Measurements from ENCODE around the gene NOSTRIN.

NOSTRIN gene

DNA sequence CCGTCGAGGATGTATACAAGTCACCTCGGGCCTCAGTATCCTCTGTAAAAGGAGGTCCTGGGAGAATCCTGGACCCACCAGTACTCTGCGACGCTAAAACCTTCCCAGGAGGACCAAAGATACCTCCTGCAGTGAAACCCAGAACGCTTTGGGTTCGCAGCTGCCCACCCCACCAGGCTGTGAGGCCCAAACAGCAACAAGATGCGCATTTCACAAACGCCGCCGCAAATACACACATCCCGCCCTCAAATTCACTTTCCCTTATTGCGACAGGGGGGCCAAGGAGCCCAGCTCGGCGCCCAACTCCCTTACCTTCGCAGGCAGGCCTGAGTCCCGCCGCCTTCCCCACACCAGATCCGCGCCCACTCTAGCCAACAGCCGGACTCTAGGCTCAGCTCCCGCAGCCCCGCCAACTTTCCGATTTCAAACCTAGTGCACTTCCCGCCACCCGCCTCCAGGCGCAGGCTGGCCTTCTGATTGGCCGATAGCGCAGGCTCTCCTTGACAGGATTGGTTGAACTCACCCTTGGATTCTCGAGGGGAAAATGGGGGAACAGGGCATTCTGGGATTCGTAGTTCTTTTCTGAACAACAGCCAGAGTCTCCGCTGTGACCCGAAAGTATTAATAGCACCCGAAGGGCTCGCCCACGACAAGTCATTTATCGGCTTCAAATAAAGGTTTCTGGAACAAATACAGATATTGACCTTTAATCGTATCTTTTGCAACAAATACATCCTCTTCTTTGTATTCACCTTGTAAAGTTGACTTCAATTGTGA lies 87.8 kb downstream of the NOSTRIN start, which contains the start of gene SPC25:
SPC25 (minus strand) TSS at position 425 of the 777 bp plus-strand sequence. CDS start 911 bp downstream, outside the sequence.
- DNase-seq (ENCODE audit: extremely low read depth, low read depth) = peak; percentile 61
- TF ChIP-seq, protein P1, sequence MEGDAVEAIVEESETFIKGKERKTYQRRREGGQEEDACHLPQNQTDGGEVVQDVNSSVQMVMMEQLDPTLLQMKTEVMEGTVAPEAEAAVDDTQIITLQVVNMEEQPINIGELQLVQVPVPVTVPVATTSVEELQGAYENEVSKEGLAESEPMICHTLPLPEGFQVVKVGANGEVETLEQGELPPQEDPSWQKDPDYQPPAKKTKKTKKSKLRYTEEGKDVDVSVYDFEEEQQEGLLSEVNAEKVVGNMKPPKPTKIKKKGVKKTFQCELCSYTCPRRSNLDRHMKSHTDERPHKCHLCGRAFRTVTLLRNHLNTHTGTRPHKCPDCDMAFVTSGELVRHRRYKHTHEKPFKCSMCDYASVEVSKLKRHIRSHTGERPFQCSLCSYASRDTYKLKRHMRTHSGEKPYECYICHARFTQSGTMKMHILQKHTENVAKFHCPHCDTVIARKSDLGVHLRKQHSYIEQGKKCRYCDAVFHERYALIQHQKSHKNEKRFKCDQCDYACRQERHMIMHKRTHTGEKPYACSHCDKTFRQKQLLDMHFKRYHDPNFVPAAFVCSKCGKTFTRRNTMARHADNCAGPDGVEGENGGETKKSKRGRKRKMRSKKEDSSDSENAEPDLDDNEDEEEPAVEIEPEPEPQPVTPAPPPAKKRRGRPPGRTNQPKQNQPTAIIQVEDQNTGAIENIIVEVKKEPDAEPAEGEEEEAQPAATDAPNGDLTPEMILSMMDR (IDR thresholded peaks at IDR 0.05; ENCODE audit: low read depth, low read length) = no peak

DNA sequence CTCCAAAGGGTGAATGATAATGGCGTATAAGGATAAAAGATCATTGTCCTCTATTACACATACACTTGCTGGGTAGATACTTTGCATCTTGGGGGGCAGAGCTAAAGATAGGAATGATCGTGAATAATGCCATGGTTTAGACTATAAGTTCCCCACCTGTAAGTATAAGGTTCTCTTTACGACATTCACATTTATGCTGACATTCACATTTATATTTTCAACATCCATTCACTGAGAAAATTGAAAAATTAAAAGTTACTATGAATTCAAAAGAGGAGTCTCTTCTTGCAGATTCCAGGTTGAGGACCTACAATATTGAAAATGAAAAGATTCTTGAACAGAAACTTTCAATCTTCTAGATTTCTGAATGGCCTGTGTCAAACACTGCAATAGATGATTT lies 89.9 kb downstream of the NOSTRIN start:
- no peak for DNase-seq (ENCODE audit: extremely low read depth, low read depth)
- TF ChIP-seq, protein P1 (IDR thresholded peaks at IDR 0.05; ENCODE audit: low read depth, low read length) = no peak

DNA sequence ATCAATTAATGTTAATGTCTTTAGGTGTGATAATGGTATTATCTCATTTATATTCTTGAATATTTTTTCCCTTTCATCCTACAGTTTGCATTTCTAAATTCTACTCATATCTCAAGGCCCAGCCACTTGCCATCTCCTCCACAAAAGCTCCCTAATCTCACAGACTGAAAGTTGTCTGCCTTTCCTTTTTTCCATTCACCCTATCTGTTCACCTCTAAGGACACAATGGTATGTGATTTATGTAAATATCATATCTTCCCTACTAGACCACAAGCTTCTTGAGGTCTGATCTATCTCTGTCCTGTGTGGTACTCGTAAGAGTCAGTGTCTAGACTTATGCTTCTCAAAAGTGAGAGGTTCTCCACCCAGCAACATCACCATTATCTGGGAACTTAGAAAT lies 91.7 kb downstream of the NOSTRIN start:
- TF ChIP-seq, protein P1 (IDR thresholded peaks at IDR 0.05; ENCODE audit: low read depth, low read length) = no peak
- DNase-seq (ENCODE audit: extremely low read depth, low read depth) = no peak

DNA sequence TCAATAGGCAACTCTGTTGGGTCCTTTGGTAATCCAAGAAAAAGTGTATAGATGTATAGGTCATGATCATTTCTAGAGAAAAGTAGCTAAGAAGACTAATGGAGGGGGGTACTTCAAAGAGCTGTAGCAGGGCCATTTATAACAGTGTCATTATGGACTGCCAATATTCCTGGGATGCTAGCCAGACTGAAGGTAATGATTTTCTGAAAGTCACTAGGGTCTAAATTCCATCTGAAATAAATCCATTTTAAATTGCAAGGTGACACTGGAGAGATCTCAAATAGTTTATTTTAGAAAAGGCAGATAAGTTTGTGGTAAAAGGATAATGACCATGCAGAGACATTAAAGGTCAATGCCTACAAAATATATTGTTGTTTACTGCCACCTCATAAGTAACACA lies 92.3 kb downstream of the NOSTRIN start:
- TF ChIP-seq, protein P1 (IDR thresholded peaks at IDR 0.05; ENCODE audit: low read depth, low read length) = no peak
- DNase-seq (ENCODE audit: extremely low read depth, low read depth) = no peak

DNA sequence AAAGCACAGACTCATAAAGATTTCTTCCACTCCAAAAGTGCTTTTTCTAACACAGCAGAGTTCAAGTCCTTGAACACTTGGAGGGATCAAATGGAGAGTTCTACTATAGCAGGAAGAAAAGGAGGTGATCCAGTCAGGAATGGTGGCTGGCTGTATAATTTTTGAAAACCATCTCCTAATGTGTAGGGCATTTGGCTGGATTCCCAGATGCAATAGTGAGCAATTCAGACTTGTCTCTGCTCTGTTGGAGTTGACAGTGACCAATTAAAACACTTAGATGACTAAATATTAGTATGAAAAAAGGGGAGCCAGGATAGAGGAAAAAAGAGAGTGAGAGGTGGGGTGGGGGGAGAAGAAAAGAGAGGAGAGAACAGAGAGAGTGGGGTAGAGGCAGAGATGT lies 93.3 kb downstream of the NOSTRIN start:
- DNase-seq (ENCODE audit: extremely low read depth, low read depth) = no peak
- TF ChIP-seq, protein P1 (IDR thresholded peaks at IDR 0.05; ENCODE audit: low read depth, low read length) = no peak

DNA sequence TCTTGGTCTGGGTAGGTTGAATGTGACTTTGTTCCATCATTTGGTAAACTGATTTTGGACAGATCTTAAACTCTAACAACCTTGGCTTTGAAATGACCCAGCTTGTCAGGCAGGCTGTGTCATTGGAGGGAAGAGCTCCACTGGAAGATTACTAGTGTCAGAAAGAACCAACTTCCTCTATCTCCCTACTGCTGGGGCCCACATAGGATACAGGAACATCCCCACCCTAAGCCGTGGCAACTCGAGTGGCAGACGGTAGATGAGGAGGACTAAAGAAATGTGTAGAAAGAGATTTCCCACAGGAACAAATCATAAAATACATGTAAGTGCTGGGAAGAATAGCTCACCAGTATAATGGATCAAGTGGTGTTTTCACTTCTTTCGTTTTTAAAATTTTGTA lies 94.3 kb downstream of the NOSTRIN start:
- TF ChIP-seq, protein P1 (IDR thresholded peaks at IDR 0.05; ENCODE audit: low read depth, low read length) = no peak
- no peak for DNase-seq (ENCODE audit: extremely low read depth, low read depth)

DNA sequence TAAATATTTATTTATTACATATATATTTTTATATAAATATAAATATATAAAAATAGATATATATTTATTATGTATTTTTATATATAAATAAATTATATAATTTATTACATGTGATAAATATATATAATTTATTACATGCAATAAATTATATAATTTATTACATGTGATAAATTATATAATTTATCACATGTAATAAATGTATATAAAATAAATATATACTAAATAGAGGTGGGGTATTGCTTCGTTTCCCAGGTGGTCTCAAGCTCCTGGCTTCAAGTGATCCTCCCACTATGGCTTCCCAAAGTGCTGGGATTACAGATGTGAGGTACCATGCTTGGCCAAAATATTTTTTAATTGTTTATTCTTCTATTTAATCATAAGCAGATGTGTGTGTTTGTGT lies 95.0 kb downstream of the NOSTRIN start:
- TF ChIP-seq, protein P1 (IDR thresholded peaks at IDR 0.05; ENCODE audit: low read depth, low read length) = no peak
- no peak for DNase-seq (ENCODE audit: extremely low read depth, low read depth)

Measured in AG09319 (cell line).